ENCODE results near the gene CHD2. TPM values are rescaled to one million over a fixed set of nuclear protein-coding genes. Genes with fewer than 3 reads are reported as not detected.

The CHD2 gene
- total RNA-seq, 1 donor from 2014 or later = 105 TPM

DNA sequence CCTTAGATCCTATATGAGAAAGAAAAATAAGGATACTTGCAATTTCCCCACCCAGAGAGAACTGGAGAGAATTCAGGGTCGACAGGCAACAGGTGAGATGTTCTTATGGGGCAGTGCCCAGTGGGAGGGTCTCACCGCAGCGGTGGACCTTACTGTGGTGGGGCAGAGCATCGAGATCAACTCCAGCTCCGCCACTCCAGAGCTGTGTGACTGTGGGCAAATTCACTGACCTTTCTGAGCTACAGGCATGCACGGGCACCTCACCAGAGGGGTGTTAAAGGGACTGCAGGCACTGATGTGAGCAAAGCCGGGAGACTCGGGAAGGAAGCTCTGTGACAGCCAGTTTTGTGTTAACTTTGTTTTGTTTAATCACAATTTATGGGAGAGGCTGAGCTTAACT lies 158.0 kb downstream of the CHD2 start:
- Histone ChIP-seq H3K4me3 (ENCODE audit: insufficient read depth, low read depth, low read length) (no peak overlapping the region), H3K4me2 (ENCODE audit: low read length) (no peak overlapping the region), H3K27ac (ENCODE audit: low read depth, low read length) (no peak overlapping the region), H4K20me1 (ENCODE audit: insufficient read depth, low read length) (no peaks in the 10 kb centered on the region), H3K4me1 (ENCODE audit: insufficient read depth, low read length) (no peaks in the 10 kb centered on the region), H3K27me3 (ENCODE audit: insufficient read depth, low read length) (peaks cover 20% of the 10 kb centered on the region), H2AFZ (ENCODE audit: low read depth, low read length) (no peak overlapping the region), H3K79me2 (ENCODE audit: insufficient read depth, low read length) (no peaks in the 10 kb centered on the region), H3K36me3 (ENCODE audit: insufficient read depth, low read length) (no peaks in the 10 kb centered on the region), H3K9ac (ENCODE audit: low read length) (no peak overlapping the region), H3K9me3 (ENCODE audit: insufficient read depth, low read depth, low read length) (no peaks in the 10 kb centered on the region)
- no peak overlapping the region for H3K4me3 Mint-ChIP-seq (ENCODE audit: unreplicated experiment)
- no peak for DNase-seq (ENCODE audit: low read depth)
- no peaks in the 10 kb centered on the region for H3K9me3 Mint-ChIP-seq (ENCODE audit: unreplicated experiment)
- FAIRE-seq = no peak
- H3K27me3 Mint-ChIP-seq (ENCODE audit: low read depth, unreplicated experiment) = no peaks in the 10 kb centered on the region
- H3K27ac Mint-ChIP-seq (ENCODE audit: unreplicated experiment) = no peak overlapping the region
- peaks cover 10% of the 10 kb centered on the region for H3K36me3 Mint-ChIP-seq (ENCODE audit: low read depth, unreplicated experiment)
- TF ChIP-seq, protein P1, sequence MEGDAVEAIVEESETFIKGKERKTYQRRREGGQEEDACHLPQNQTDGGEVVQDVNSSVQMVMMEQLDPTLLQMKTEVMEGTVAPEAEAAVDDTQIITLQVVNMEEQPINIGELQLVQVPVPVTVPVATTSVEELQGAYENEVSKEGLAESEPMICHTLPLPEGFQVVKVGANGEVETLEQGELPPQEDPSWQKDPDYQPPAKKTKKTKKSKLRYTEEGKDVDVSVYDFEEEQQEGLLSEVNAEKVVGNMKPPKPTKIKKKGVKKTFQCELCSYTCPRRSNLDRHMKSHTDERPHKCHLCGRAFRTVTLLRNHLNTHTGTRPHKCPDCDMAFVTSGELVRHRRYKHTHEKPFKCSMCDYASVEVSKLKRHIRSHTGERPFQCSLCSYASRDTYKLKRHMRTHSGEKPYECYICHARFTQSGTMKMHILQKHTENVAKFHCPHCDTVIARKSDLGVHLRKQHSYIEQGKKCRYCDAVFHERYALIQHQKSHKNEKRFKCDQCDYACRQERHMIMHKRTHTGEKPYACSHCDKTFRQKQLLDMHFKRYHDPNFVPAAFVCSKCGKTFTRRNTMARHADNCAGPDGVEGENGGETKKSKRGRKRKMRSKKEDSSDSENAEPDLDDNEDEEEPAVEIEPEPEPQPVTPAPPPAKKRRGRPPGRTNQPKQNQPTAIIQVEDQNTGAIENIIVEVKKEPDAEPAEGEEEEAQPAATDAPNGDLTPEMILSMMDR (IDR thresholded peaks at IDR 0.05; ENCODE audit: insufficient read depth, low read depth, low read length) = no peak
- TF ChIP-seq EZH2 (IDR thresholded peaks at IDR 0.05; ENCODE audit: insufficient read depth, low read length) = no peak
- peaks cover 11% of the 10 kb centered on the region for H3K4me1 Mint-ChIP-seq (ENCODE audit: low read depth, unreplicated experiment)

DNA sequence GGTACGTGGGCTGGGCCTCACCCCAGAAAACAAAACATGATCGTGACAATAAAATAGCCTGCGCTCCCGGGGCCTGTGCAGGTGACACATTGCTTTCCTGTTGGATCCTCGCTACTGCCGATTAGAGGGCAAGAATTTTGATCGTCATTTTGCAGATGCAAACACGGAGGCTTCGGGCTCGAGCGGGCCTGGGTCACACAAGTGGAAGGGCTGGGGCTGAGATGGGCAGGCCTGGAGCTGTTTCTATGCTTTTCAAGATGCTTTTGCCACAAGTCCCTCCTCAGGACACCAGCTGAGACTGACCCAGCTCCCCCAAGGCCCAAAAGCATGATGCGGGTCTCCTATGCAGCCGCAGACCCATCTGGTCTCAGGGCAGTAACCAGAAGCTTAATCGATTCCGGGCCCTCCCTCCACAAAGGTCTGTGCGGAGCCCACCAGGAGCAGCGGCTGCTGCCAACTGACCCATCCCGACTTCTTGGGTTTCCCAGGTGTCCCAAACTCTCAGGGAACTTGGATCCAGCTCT lies 158.8 kb downstream of the CHD2 start:
- Histone ChIP-seq H3K4me2 (ENCODE audit: low read length) (no peak overlapping the region), H3K27ac (ENCODE audit: low read depth, low read length) (no peak overlapping the region), H3K9ac (ENCODE audit: low read length) (no peak overlapping the region), H2AFZ (ENCODE audit: low read depth, low read length) (no peak overlapping the region), H3K4me3 (ENCODE audit: insufficient read depth, low read depth, low read length) (no peak overlapping the region), H3K27me3 (ENCODE audit: insufficient read depth, low read length) (peaks cover 27% of the 10 kb centered on the region), H3K4me1 (ENCODE audit: insufficient read depth, low read length) (no peaks in the 10 kb centered on the region), H3K79me2 (ENCODE audit: insufficient read depth, low read length) (no peaks in the 10 kb centered on the region), H3K36me3 (ENCODE audit: insufficient read depth, low read length) (no peaks in the 10 kb centered on the region), H4K20me1 (ENCODE audit: insufficient read depth, low read length) (no peaks in the 10 kb centered on the region), H3K9me3 (ENCODE audit: insufficient read depth, low read depth, low read length) (no peaks in the 10 kb centered on the region)
- no peaks in the 10 kb centered on the region for H3K9me3 Mint-ChIP-seq (ENCODE audit: unreplicated experiment)
- TF ChIP-seq, protein P1 (IDR thresholded peaks at IDR 0.05; ENCODE audit: insufficient read depth, low read depth, low read length) = no peak
- no peak for TF ChIP-seq EZH2 (IDR thresholded peaks at IDR 0.05; ENCODE audit: insufficient read depth, low read length)
- DNase-seq (ENCODE audit: low read depth) (no peak), FAIRE-seq (no peak)
- no peak overlapping the region for H3K4me3 Mint-ChIP-seq (ENCODE audit: unreplicated experiment)
- H3K27me3 Mint-ChIP-seq (ENCODE audit: low read depth, unreplicated experiment) = no peaks in the 10 kb centered on the region
- H3K36me3 Mint-ChIP-seq (ENCODE audit: low read depth, unreplicated experiment) = peaks cover 9% of the 10 kb centered on the region
- H3K4me1 Mint-ChIP-seq (ENCODE audit: low read depth, unreplicated experiment) = peaks cover 11% of the 10 kb centered on the region
- H3K27ac Mint-ChIP-seq (ENCODE audit: unreplicated experiment) = no peak overlapping the region

DNA sequence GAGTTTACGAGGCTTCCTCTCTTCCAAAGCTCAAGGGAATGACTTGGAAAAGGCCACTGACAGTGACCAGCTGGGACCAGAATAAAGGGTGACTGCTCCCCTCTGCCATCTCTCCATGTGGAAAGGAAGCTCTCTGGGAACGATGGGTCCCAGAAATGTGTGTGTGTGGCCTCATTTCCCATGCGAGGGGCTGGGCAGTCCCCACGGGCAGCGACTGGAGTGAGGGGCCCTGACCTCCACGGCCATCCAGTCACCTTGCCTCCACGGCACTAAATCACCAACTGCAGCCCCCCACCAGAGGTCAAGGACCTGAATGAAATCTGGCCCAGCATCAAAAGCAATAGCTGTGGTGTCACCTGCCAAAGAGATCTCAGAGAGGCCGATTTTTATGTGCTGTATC lies 159.3 kb downstream of the CHD2 start:
- Histone ChIP-seq H3K4me3 (ENCODE audit: insufficient read depth, low read depth, low read length) (no peak overlapping the region), H3K9me3 (ENCODE audit: insufficient read depth, low read depth, low read length) (no peaks in the 10 kb centered on the region), H2AFZ (ENCODE audit: low read depth, low read length) (no peak overlapping the region), H3K27ac (ENCODE audit: low read depth, low read length) (no peak overlapping the region), H3K4me2 (ENCODE audit: low read length) (no peak overlapping the region), H3K27me3 (ENCODE audit: insufficient read depth, low read length) (peaks cover 32% of the 10 kb centered on the region), H4K20me1 (ENCODE audit: insufficient read depth, low read length) (no peaks in the 10 kb centered on the region), H3K79me2 (ENCODE audit: insufficient read depth, low read length) (no peaks in the 10 kb centered on the region), H3K4me1 (ENCODE audit: insufficient read depth, low read length) (no peaks in the 10 kb centered on the region), H3K36me3 (ENCODE audit: insufficient read depth, low read length) (no peaks in the 10 kb centered on the region), H3K9ac (ENCODE audit: low read length) (no peak overlapping the region)
- H3K36me3 Mint-ChIP-seq (ENCODE audit: low read depth, unreplicated experiment) = peaks cover 7% of the 10 kb centered on the region
- FAIRE-seq (no peak), DNase-seq (ENCODE audit: low read depth) (no peak)
- TF ChIP-seq, protein P1 (IDR thresholded peaks at IDR 0.05; ENCODE audit: insufficient read depth, low read depth, low read length) = no peak
- TF ChIP-seq EZH2 (IDR thresholded peaks at IDR 0.05; ENCODE audit: insufficient read depth, low read length) = no peak
- H3K27ac Mint-ChIP-seq (ENCODE audit: unreplicated experiment) = no peak overlapping the region
- H3K4me3 Mint-ChIP-seq (ENCODE audit: unreplicated experiment) = no peak overlapping the region
- H3K27me3 Mint-ChIP-seq (ENCODE audit: low read depth, unreplicated experiment) = no peaks in the 10 kb centered on the region
- H3K4me1 Mint-ChIP-seq (ENCODE audit: low read depth, unreplicated experiment) = peaks cover 11% of the 10 kb centered on the region
- H3K9me3 Mint-ChIP-seq (ENCODE audit: unreplicated experiment) = no peaks in the 10 kb centered on the region

Data from astrocyte (in vitro differentiated cells and primary cell).